ENCODE data around the gene TACC2.

The TACC2 gene

GRCh38 chr10:122254831-122255230 lies 265.9 kb downstream of the TACC2 start:
- no peak for TF ChIP-seq CTCF (IDR thresholded peaks at IDR 0.05; ENCODE audit: borderline replicate concordance, extremely low read depth, low read length, poor library complexity, severe bottlenecking)
- no peak for TF ChIP-seq EZH2 (IDR thresholded peaks at IDR 0.05; ENCODE audit: borderline replicate concordance, low read depth, low read length, severe bottlenecking)
- no peak overlapping the region for H3K4me2 ChIP-seq (ENCODE audit: insufficient read depth, low read length)
- H3K9ac ChIP-seq (ENCODE audit: low read depth, low read length) = no peak overlapping the region
- no peaks in the 10 kb centered on the region for H3K9me3 ChIP-seq (ENCODE audit: insufficient read depth, low read length, severe bottlenecking)
- H3K27me3 ChIP-seq (ENCODE audit: insufficient read depth, low read length, poor library complexity) = no peaks in the 10 kb centered on the region
- H3K27ac ChIP-seq (ENCODE audit: low read length) = no peak overlapping the region
- no peaks in the 10 kb centered on the region for H3K36me3 ChIP-seq (ENCODE audit: insufficient read depth, low read length)
- H4K20me1 ChIP-seq (ENCODE audit: insufficient read depth, low read length) = no peaks in the 10 kb centered on the region
- H3K4me1 ChIP-seq (ENCODE audit: insufficient read depth, low read length) = no peaks in the 10 kb centered on the region
- DNase-seq (no peak), ATAC-seq (ENCODE audit: insufficient read depth, low read depth) (no peak)
- no peak overlapping the region for H3K4me3 ChIP-seq (ENCODE audit: low read depth in 1 of 2, low read length in 2 of 2)
- H3K79me2 ChIP-seq (ENCODE audit: insufficient read depth, low read length) = no peaks in the 10 kb centered on the region
- H2AFZ ChIP-seq (ENCODE audit: low read depth, low read length) = no peak overlapping the region

GRCh38 chr10:122255509-122256301 lies 266.7 kb downstream of the TACC2 start:
- Histone ChIP-seq H3K36me3 (ENCODE audit: insufficient read depth, low read length) (no peaks in the 10 kb centered on the region), H3K79me2 (ENCODE audit: insufficient read depth, low read length) (no peaks in the 10 kb centered on the region), H3K4me3 (ENCODE audit: low read depth in 1 of 2, low read length in 2 of 2) (no peak overlapping the region), H3K4me1 (ENCODE audit: insufficient read depth, low read length) (no peaks in the 10 kb centered on the region), H4K20me1 (ENCODE audit: insufficient read depth, low read length) (no peaks in the 10 kb centered on the region), H3K9ac (ENCODE audit: low read depth, low read length) (no peak overlapping the region), H3K4me2 (ENCODE audit: insufficient read depth, low read length) (no peak overlapping the region), H3K27ac (ENCODE audit: low read length) (no peak overlapping the region), H3K27me3 (ENCODE audit: insufficient read depth, low read length, poor library complexity) (no peaks in the 10 kb centered on the region), H3K9me3 (ENCODE audit: insufficient read depth, low read length, severe bottlenecking) (no peaks in the 10 kb centered on the region), H2AFZ (ENCODE audit: low read depth, low read length) (no peak overlapping the region)
- no peak for TF ChIP-seq CTCF (IDR thresholded peaks at IDR 0.05; ENCODE audit: borderline replicate concordance, extremely low read depth, low read length, poor library complexity, severe bottlenecking)
- no peak for TF ChIP-seq EZH2 (IDR thresholded peaks at IDR 0.05; ENCODE audit: borderline replicate concordance, low read depth, low read length, severe bottlenecking)
- DNase-seq = no peak
- ATAC-seq (ENCODE audit: insufficient read depth, low read depth) = no peak

GRCh38 chr10:122257041-122257440 lies 268.1 kb downstream of the TACC2 start:
- H3K9me3 ChIP-seq (ENCODE audit: insufficient read depth, low read length, severe bottlenecking) = no peaks in the 10 kb centered on the region
- no peak overlapping the region for H3K4me2 ChIP-seq (ENCODE audit: insufficient read depth, low read length)
- H3K4me3 ChIP-seq (ENCODE audit: low read depth in 1 of 2, low read length in 2 of 2) = no peak overlapping the region
- no peak overlapping the region for H2AFZ ChIP-seq (ENCODE audit: low read depth, low read length)
- no peak for TF ChIP-seq CTCF (IDR thresholded peaks at IDR 0.05; ENCODE audit: borderline replicate concordance, extremely low read depth, low read length, poor library complexity, severe bottlenecking)
- no peak for TF ChIP-seq EZH2 (IDR thresholded peaks at IDR 0.05; ENCODE audit: borderline replicate concordance, low read depth, low read length, severe bottlenecking)
- DNase-seq (no peak), ATAC-seq (ENCODE audit: insufficient read depth, low read depth) (no peak)
- H4K20me1 ChIP-seq (ENCODE audit: insufficient read depth, low read length) = no peaks in the 10 kb centered on the region
- H3K36me3 ChIP-seq (ENCODE audit: insufficient read depth, low read length) = no peaks in the 10 kb centered on the region
- H3K27ac ChIP-seq (ENCODE audit: low read length) = no peak overlapping the region
- no peak overlapping the region for H3K9ac ChIP-seq (ENCODE audit: low read depth, low read length)
- no peaks in the 10 kb centered on the region for H3K27me3 ChIP-seq (ENCODE audit: insufficient read depth, low read length, poor library complexity)
- H3K79me2 ChIP-seq (ENCODE audit: insufficient read depth, low read length) = no peaks in the 10 kb centered on the region
- no peaks in the 10 kb centered on the region for H3K4me1 ChIP-seq (ENCODE audit: insufficient read depth, low read length)

Data from DND-41 (cell line).